GM19452 (cell line): ENCODE measurements around the gene TTC7B.

ENCODE experiments used
- ATAC-seq: cut with Tn5 transposase; IDR thresholded peaks from one replicate; pipeline ENCODE4 v1.9.1; 2021; ENCODE audit not compliant: unreplicated experiment

Gene TTC7B

GRCh38 chr14:90651976-90652560 lies 164.2 kb downstream of the TTC7B start:
- no peak for ATAC-seq

GRCh38 chr14:90651271-90651804 lies 164.9 kb downstream of the TTC7B start:
- no peak for ATAC-seq

GRCh38 chr14:90649557-90650135 lies 166.6 kb downstream of the TTC7B start:
- ATAC-seq: no peak

- ATAC-seq: no peak
Measured at GRCh38 chr14:90649083-90649482, 167.1 kb downstream of the TTC7B start.

- ATAC-seq: no peak
Measured at GRCh38 chr14:90648421-90648820, 167.8 kb downstream of the TTC7B start.

GRCh38 chr14:90647473-90648005 lies 168.7 kb downstream of the TTC7B start:
- ATAC-seq: no peak

- no peak for ATAC-seq
Measured at GRCh38 chr14:90645842-90646443, 170.3 kb downstream of the TTC7B start.

- no peak for ATAC-seq
Measured at GRCh38 chr14:90644882-90645281, 171.3 kb downstream of the TTC7B start.

GRCh38 chr14:90643982-90644670 lies 172.1 kb downstream of the TTC7B start:
- ATAC-seq: no peak

- no peak for ATAC-seq
Measured at GRCh38 chr14:90642244-90642717, 173.9 kb downstream of the TTC7B start.

GRCh38 chr14:90641615-90642243 lies 174.5 kb downstream of the TTC7B start:
- no peak for ATAC-seq

- ATAC-seq: no peak
Measured at GRCh38 chr14:90641168-90641567, 175.1 kb downstream of the TTC7B start.

- ATAC-seq: no peak
Measured at GRCh38 chr14:90639641-90640040, 176.6 kb downstream of the TTC7B start.

GRCh38 chr14:90632871-90633270 lies 183.4 kb downstream of the TTC7B start:
- ATAC-seq: no peak

GRCh38 chr14:90632451-90632850 lies 183.8 kb downstream of the TTC7B start:
- no peak for ATAC-seq

GRCh38 chr14:90630171-90630806 lies 185.9 kb downstream of the TTC7B start:
- ATAC-seq: no peak

- ATAC-seq: no peak
Measured at GRCh38 chr14:90629471-90629870, 186.8 kb downstream of the TTC7B start.

- no peak for ATAC-seq
Measured at GRCh38 chr14:90628825-90629224, 187.4 kb downstream of the TTC7B start.

- ATAC-seq: no peak
Measured at GRCh38 chr14:90627478-90627877, 188.8 kb downstream of the TTC7B start.

GRCh38 chr14:90626550-90626949 lies 189.7 kb downstream of the TTC7B start:
- no peak for ATAC-seq
